H1 (cell line): Measurements from ENCODE around the gene ARHGAP5.
"Not testable (repeated sequence)": the region's sequence is repeated elsewhere in the genome, so short reads cannot be mapped to it uniquely, and the experiment has no call there.

ENCODE experiments used
- ATF2 ChIP-seq: IDR thresholded peaks from 2 replicates; pipeline ENCODE4 v1.6.1; 2012; ENCODE audit warnings: low read length, inconsistent platforms
- EP300 ChIP-seq, 2 experiments: IDR thresholded peaks; 1 replicate in 1 of 2; 2 replicates in 1 of 2; pipeline ENCODE4 v1.6.1; 2011 to 2012; ENCODE audit warnings: low read depth in 2 of 2, low read length in 2 of 2, mild to moderate bottlenecking in 2 of 2, borderline replicate concordance in 1 of 2, inconsistent platforms in 1 of 2, moderate library complexity in 1 of 2
- HDAC2 ChIP-seq, 2 experiments: fragments of 300-600 bp in 1 of 2; sonication (generic) in 1 of 2; IDR thresholded peaks; 2 replicates each; pipeline ENCODE4 v1.6.1; 2011 to 2012; ENCODE audit warnings: low read depth in 2 of 2, low read length in 2 of 2, mild to moderate bottlenecking in 2 of 2, moderate library complexity in 2 of 2, borderline replicate concordance in 1 of 2, inconsistent platforms in 1 of 2
- MAX ChIP-seq: IDR thresholded peaks from 2 replicates; pipeline ENCODE4 v1.6.1; 2012; ENCODE audit warnings: inconsistent platforms
- POLR2AphosphoS5 ChIP-seq: IDR thresholded peaks from 2 replicates; pipeline ENCODE4 v1.6.1; 2011; ENCODE audit warnings: low read depth, low read length
- SIN3A ChIP-seq, 2 experiments: IDR thresholded peaks in 1 of 2; conservative IDR thresholded peaks in 1 of 2; 2 replicates each; pipeline ENCODE4 v1.6.1; 2011 to 2012; ENCODE audit warnings: low read length in 2 of 2, improper control_type of control experiment in 1 of 2, low read depth in 1 of 2, mild to moderate bottlenecking in 1 of 2
- SP2 ChIP-seq: IDR thresholded peaks from 2 replicates; pipeline ENCODE4 v1.6.1; 2012; ENCODE audit warnings: mild to moderate bottlenecking, low read length, inconsistent platforms
- TAF1 ChIP-seq: IDR thresholded peaks from 2 replicates; pipeline ENCODE4 v1.6.1; 2011; ENCODE audit warnings: mild to moderate bottlenecking, low read depth, low read length
- TF ChIP-seq, protein P1 (sequence below), 3 experiments: IDR thresholded peaks; 1 replicate in 2 of 3; 2 replicates in 1 of 3; pipeline versions ENCODE4 v1.5.1 to v1.6.1; 2011; ENCODE audit warnings: low read length in 3 of 3, mild to moderate bottlenecking in 3 of 3, inconsistent platforms in 2 of 3, low read depth in 1 of 3, moderate library complexity in 1 of 3; ENCODE audit not compliant: insufficient read depth in 1 of 3; ENCODE audit errors: control extremely low read depth in 1 of 3

DNA sequence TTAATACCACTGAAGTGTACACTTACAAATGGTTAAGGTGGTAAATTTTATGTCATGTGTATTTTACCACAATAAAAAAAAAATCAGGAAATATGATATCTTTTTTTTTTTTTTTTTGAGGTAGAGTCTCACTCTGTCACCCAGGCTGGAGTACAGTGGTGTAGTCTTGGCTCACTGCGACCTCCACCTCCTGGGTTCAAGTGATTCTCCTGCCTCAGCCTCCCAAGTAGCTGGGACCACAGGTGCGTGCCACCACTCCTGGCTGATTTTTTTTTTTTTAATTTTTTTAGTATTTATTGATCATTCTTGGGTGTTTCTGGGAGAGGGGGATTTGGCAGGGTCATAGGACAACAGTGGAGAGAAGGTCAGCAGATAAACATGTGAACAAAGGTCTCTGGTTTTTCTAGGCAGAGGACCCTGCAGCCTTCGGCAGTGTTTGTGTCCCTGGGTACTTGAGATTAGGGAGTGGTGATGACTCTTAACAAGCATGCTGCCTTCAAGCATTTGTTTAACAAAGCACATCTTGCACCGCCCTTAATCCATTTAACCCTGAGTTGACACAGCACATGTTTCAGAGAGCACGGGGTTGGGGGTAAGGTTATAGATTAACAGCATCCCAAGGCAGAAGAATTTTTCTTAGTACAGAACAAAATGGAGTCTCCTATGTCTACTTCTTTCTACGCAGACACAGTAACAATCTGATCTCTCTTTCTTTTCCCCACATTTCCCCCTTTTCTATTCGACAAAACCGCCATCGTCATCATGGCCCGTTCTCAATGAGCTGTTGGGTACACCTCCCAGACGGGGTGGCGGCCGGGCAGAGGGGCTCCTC lies 50.0 kb downstream of the ARHGAP5 start:
- not testable (repeated sequence) for TF ChIP-seq SIN3A (conservative IDR thresholded peaks at IDR 0.05 in 1 of 2, IDR thresholded peaks at IDR 0.05 in 1 of 2; ENCODE audit: low read depth in 1 of 2, low read length in 2 of 2); HDAC2 (IDR thresholded peaks at IDR 0.05; ENCODE audit: borderline replicate concordance in 1 of 2, low read depth in 2 of 2, low read length in 2 of 2); MAX; POLR2AphosphoS5; SP2; TAF1; ATF2; EP300 (IDR thresholded peaks at IDR 0.05; ENCODE audit: borderline replicate concordance in 1 of 2, low read depth in 2 of 2, low read length in 2 of 2)
- TF ChIP-seq, protein P1, sequence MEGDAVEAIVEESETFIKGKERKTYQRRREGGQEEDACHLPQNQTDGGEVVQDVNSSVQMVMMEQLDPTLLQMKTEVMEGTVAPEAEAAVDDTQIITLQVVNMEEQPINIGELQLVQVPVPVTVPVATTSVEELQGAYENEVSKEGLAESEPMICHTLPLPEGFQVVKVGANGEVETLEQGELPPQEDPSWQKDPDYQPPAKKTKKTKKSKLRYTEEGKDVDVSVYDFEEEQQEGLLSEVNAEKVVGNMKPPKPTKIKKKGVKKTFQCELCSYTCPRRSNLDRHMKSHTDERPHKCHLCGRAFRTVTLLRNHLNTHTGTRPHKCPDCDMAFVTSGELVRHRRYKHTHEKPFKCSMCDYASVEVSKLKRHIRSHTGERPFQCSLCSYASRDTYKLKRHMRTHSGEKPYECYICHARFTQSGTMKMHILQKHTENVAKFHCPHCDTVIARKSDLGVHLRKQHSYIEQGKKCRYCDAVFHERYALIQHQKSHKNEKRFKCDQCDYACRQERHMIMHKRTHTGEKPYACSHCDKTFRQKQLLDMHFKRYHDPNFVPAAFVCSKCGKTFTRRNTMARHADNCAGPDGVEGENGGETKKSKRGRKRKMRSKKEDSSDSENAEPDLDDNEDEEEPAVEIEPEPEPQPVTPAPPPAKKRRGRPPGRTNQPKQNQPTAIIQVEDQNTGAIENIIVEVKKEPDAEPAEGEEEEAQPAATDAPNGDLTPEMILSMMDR (IDR thresholded peaks at IDR 0.05; ENCODE audit: control extremely low read depth in 1 of 3, insufficient read depth in 1 of 3, low read depth in 1 of 3, low read length in 3 of 3), result not testable (repeated sequence)
